Measurements from ENCODE around the gene PIP5K1A.

PIP5K1A gene

DNA sequence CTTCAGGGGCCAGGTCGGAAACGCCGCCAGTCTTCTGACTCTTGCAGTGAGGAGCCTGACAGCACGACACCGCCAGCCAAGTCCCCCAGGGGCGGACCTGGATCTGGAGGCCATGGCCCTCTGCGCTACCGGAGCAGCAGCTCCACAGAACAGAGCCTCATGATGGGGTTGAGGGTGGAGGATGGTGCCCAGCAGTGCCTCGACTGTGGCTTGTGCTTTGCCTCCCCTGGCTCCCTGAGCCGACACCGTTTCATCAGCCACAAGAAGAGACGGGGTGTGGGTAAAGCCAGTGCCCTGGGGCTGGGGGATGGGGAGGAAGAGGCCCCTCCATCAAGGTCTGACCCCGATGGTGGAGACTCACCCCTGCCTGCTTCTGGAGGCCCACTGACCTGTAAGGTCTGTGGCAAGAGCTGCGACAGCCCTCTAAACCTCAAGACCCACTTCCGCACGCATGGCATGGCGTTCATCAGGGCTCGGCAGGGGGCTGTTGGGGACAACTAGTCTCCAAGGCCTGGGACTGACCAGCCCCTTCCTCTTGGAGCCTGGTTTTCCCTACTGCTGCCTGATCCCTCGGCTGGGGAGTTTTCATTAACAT lies 92.5 kb downstream of the PIP5K1A start:
- no peak for DNase-seq

DNA sequence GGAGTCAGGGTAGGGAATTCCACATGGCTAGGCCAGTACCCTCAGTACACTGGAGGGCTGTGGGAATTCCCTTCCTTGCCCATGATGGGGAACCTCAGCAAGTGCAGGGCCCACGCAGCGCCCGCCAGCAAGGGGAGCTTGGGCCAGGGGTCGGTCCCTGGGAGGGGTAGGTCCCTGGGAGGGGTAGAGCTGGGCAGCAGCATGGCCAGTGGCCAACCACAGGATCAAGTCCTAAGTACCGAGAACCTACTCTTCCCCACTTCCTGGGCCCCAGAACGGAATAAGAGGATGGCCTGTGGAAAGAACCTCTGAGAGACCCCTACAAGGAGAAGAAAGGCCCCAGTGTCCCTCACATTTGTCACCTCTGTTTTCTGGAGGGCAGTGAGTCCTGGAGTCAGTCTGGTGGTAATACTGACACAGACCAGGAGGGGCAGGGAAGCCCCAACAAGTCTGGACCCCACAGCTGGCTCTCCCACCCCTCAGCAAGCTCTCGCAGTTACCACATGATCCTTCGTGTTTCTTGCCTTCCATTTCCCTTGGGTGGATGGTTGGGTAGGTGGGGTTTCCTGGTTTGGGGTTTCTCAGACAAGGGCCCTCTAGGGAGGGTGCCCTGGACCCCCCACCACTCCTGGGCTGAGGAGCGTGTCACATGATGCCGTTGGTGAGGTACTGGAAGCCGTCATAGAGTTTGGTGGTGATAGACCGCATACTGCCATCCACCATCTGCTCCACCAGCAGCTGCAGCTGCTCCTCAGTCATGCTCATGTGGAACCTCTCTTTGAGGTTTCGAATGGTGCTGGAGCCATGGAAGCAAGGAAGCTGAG lies 94.1 kb downstream of the PIP5K1A start:
- DNase-seq = no peak

DNA sequence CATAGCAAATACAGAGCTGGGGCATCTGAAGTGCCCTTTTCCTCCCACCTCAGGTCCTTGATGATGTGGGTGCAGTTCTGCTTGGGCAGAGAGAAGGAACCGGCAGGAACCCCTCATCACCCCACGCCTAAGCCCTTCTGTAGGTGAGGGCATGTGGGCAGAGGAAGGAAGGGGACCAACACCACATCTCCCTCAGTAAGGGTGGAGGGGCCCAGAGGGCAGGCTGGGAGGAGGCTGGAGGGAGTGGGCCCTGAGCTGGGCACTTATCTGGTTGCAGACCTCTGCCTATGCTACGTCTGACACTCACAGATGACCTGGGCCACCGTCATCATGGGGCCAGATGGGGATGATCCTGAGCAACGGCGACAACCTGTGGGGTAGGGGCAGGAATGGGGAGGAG lies 94.7 kb downstream of the PIP5K1A start:
- no peak for DNase-seq

DNA sequence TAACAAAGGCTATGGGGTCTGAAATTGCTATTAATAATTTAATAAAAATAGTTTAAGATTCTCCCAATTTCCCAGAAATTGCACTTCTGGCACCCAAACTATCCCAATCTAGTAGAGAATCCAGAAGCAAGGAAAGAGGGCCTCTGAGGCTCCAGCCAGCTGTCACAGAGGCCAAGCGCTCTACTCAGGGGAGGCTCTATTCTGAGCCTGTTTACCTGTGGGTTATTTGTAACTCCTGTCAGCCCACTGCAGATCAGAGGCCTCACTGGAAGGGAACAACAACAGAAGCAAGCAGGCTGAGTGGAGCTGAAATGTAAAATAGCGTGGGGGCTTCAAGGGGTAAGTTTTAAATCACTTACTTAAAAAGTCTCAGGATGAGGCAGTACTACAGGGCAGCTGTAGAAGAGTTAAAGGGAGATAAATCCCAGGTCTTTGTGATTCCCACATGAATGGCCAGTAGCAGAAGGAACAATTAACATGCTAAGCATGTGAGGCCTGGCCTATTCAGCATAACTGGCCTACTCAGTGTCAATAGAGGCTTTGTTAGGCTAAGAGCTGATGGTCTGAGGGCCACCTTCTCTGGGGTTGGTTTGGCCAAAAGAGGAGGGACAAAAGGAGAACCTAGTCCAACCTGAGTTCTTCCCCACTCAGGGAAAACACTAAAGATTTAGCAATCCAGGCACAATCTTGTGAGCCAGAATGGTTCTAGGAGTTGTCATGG lies 96.5 kb downstream of the PIP5K1A start:
- DNase-seq = no peak

Data from SW 1271 (cell line).